SK-N-SH treated with all-trans-retinoic acid at 6 μM for 48 hours (cell line): ENCODE measurements around the gene CRTAP.

Source experiments
- BACH2 ChIP-seq: fragments of 250-450 bp; sonication (Bioruptor Pico); IDR thresholded peaks from 2 replicates; pipeline ENCODE4 v1.9.0; 2021; ENCODE audit warnings: mild to moderate bottlenecking, borderline replicate concordance
- CREB5 ChIP-seq: fragments of 250-450 bp; sonication (Bioruptor Pico); IDR thresholded peaks from 2 replicates; pipeline ENCODE4 v1.5.1; 2020; ENCODE audit warnings: low read depth, mild to moderate bottlenecking, moderate library complexity
- PATZ1 ChIP-seq: fragments of 250-450 bp; sonication (Bioruptor Pico); IDR thresholded peaks from 2 replicates; pipeline ENCODE4 v1.8.0; 2020; ENCODE audit warnings: mild to moderate bottlenecking, moderate library complexity, borderline replicate concordance
- POU6F1 ChIP-seq: fragments of 250-450 bp; sonication (Bioruptor Pico); IDR thresholded peaks from 2 replicates; pipeline ENCODE4 v1.8.0; 2021; ENCODE audit warnings: low read depth, mild to moderate bottlenecking, moderate library complexity, borderline replicate concordance
- TCF4 ChIP-seq: fragments of 250-450 bp; sonication (Bioruptor Pico); IDR thresholded peaks from 2 replicates; pipeline ENCODE4 v1.8.0; 2021; ENCODE audit warnings: mild to moderate bottlenecking, moderate library complexity, borderline replicate concordance
- TOX ChIP-seq: fragments of 250-450 bp; sonication (Bioruptor Pico); IDR thresholded peaks from 2 replicates; pipeline ENCODE4 v1.8.0; 2021; ENCODE audit warnings: mild to moderate bottlenecking, moderate library complexity, borderline replicate concordance
- ZFP3 ChIP-seq: fragments of 250-450 bp; sonication (Bioruptor Pico); IDR thresholded peaks from 2 replicates; pipeline ENCODE4 v1.5.0; 2020; ENCODE audit warnings: mild to moderate bottlenecking, moderate library complexity
- ZNF565 ChIP-seq: fragments of 450-650 bp; formaldehyde crosslinking; conservative IDR thresholded peaks from 2 replicates; pipeline ENCODE4 v1.5.0; 2020; ENCODE audit warnings: low read depth, mild to moderate bottlenecking, moderate library complexity

GRCh38 chr3:33076952-33077351 lies 36.9 kb upstream of the CRTAP start:
- no peak for TF ChIP-seq POU6F1
- TF ChIP-seq ZNF565 = no peak
- no peak for TF ChIP-seq BACH2
- TF ChIP-seq TCF4 (CRISPR knock-in tag) = no peak
- TF ChIP-seq ZFP3 (CRISPR knock-in tag) = no peak
- no peak for TF ChIP-seq PATZ1 (CRISPR knock-in tag)
- no peak for TF ChIP-seq TOX (CRISPR knock-in tag)
- TF ChIP-seq CREB5 (CRISPR knock-in tag) = no peak
